ENCODE measurements around the gene TRIM24. TPM values are rescaled to one million over a fixed set of nuclear protein-coding genes. Genes with fewer than 3 reads are reported as not detected.

The TRIM24 gene
- total RNA-seq, 4 donors from 2014 or later, result 13.9 to 16.2 (median 14.1) TPM

GRCh38 chr7:138626846-138627245, 166.8 kb downstream of the TRIM24 start:
- H3K4me3 ChIP-seq, result no peak overlapping the region
- no peaks in the 10 kb centered on the region for H3K4me1 ChIP-seq
- no peak for ATAC-seq
- H3K36me3 ChIP-seq, result no peaks in the 10 kb centered on the region
- H3K27ac ChIP-seq, result no peak overlapping the region
- H3K27me3 ChIP-seq, result peaks cover 12% of the 10 kb centered on the region
- TF ChIP-seq CTCF (IDR thresholded peaks at IDR 0.05), result no peak
- no peak for TF ChIP-seq EP300 (IDR thresholded peaks at IDR 0.05)
- no peak for TF ChIP-seq POLR2AphosphoS5 (IDR thresholded peaks at IDR 0.05)
- no peak for TF ChIP-seq POLR2A (IDR thresholded peaks at IDR 0.05)
- 50 to 62% methylated on average over 2 of the region's 2 CpGs for WGBS, 2 donors (ENCODE audit: low coverage in 1 of 2)
- H3K9me3 ChIP-seq, result no peaks in the 10 kb centered on the region

GRCh38 chr7:138627361-138627760, 167.3 kb downstream of the TRIM24 start:
- Histone ChIP-seq H3K9me3 (no peaks in the 10 kb centered on the region), H3K36me3 (no peaks in the 10 kb centered on the region), H3K4me3 (no peak overlapping the region), H3K27ac (no peak overlapping the region), H3K4me1 (no peaks in the 10 kb centered on the region), H3K27me3 (peaks cover 12% of the 10 kb centered on the region)
- TF ChIP-seq POLR2A (IDR thresholded peaks at IDR 0.05) (no peak), EP300 (IDR thresholded peaks at IDR 0.05) (no peak), POLR2AphosphoS5 (IDR thresholded peaks at IDR 0.05) (no peak), CTCF (IDR thresholded peaks at IDR 0.05) (no peak)
- no peak for ATAC-seq
- WGBS, 2 donors (ENCODE audit: low coverage in 1 of 2), result 60 to 61% methylated on average over 5 to 6 of the region's 6 CpGs

- 83 to 93% methylated on average over 4 to 7 of the region's 8 CpGs for WGBS, 2 donors (ENCODE audit: low coverage in 1 of 2)
- H3K4me3 ChIP-seq, result no peak overlapping the region
- no peaks in the 10 kb centered on the region for H3K4me1 ChIP-seq
- H3K27me3 ChIP-seq, result peaks cover 12% of the 10 kb centered on the region
- H3K9me3 ChIP-seq, result no peaks in the 10 kb centered on the region
- ATAC-seq, result no peak
- TF ChIP-seq POLR2AphosphoS5 (IDR thresholded peaks at IDR 0.05) (no peak), POLR2A (IDR thresholded peaks at IDR 0.05) (no peak)
- H3K27ac ChIP-seq, result no peak overlapping the region
- no peaks in the 10 kb centered on the region for H3K36me3 ChIP-seq
These were observed 170.1 kb downstream of the TRIM24 start for GRCh38 chr7:138630059-138630610.

GRCh38 chr7:138632384-138632783, 172.3 kb downstream of the TRIM24 start:
- no peaks in the 10 kb centered on the region for H3K36me3 ChIP-seq
- ATAC-seq, result no peak
- WGBS, 2 donors (ENCODE audit: low coverage in 1 of 2), result 80 to 94% methylated on average over 1 to 2 of the region's 2 CpGs
- H3K9me3 ChIP-seq, result no peaks in the 10 kb centered on the region
- no peaks in the 10 kb centered on the region for H3K4me1 ChIP-seq
- peaks cover 8% of the 10 kb centered on the region for H3K27me3 ChIP-seq
- H3K27ac ChIP-seq, result no peak overlapping the region
- TF ChIP-seq EP300 (IDR thresholded peaks at IDR 0.05), result no peak
- TF ChIP-seq POLR2AphosphoS5 (IDR thresholded peaks at IDR 0.05), result no peak
- no peak for TF ChIP-seq POLR2A (IDR thresholded peaks at IDR 0.05)
- no peak for TF ChIP-seq CTCF (IDR thresholded peaks at IDR 0.05)
- no peak overlapping the region for H3K4me3 ChIP-seq

GRCh38 chr7:138632826-138633602, 173.0 kb downstream of the TRIM24 start:
- Histone ChIP-seq H3K4me3 (no peak overlapping the region), H3K4me1 (no peaks in the 10 kb centered on the region), H3K9me3 (no peaks in the 10 kb centered on the region), H3K27me3 (peaks cover 6% of the 10 kb centered on the region), H3K36me3 (no peaks in the 10 kb centered on the region), H3K27ac (no peak overlapping the region)
- no peak for ATAC-seq
- 26 to 60% methylated on average over 7 to 8 of the region's 12 CpGs for WGBS, 2 donors (ENCODE audit: low coverage in 1 of 2)
- TF ChIP-seq POLR2AphosphoS5 (IDR thresholded peaks at IDR 0.05), result no peak
- no peak for TF ChIP-seq EP300 (IDR thresholded peaks at IDR 0.05)
- TF ChIP-seq POLR2A (IDR thresholded peaks at IDR 0.05), result no peak
- TF ChIP-seq CTCF (IDR thresholded peaks at IDR 0.05), result no peak

Small RNAs within 50 kb of the gene (small RNA-seq; reads per million reads assigned to genes)
- gene RF00561, result 0 reads per million in 4 donors

Other genes starting within 250 kb of the TRIM24 start
- gene SVOPL, start 241.1 kb downstream of the TRIM24 start, total RNA-seq, result under 1 TPM in 1 of 4 donors, not detected in 3; 0.08 TPM

Measured in gastroesophageal sphincter (tissue), 4 donors.